Keratinocyte (primary cell): ENCODE measurements around the gene NODAL. TPM values are rescaled to one million over a fixed set of nuclear protein-coding genes. Genes with fewer than 3 reads are reported as not detected.

Experiments
- DNase-seq: peaks from one replicate; pipeline ENCODE4 v3.0.0-alpha.2; 2011; ENCODE audit warnings: low read depth, missing footprints, low spot score
- FAIRE-seq: peaks from 2 replicates; lab custom pipeline; 2011; peaks lifted over from hg19 to GRCh38; lab: Jason Lieb, UNC
- H2AFZ ChIP-seq: 2 replicates; pipeline ENCODE4 v1.6.0; 2012; ENCODE audit warnings: low read length, control low read depth, inconsistent platforms; ENCODE audit not compliant: control insufficient read depth
- H3K27ac ChIP-seq: 2 replicates; pipeline ENCODE4 v1.5.1; 2011; ENCODE audit warnings: low read length; ENCODE audit not compliant: control insufficient read depth, insufficient read depth
- H3K27me3 ChIP-seq: 3 replicates; pipeline ENCODE4 v1.6.0; 2011; ENCODE audit warnings: low read length; ENCODE audit not compliant: control insufficient read depth, insufficient read depth; ENCODE audit errors: extremely low read depth
- H3K36me3 ChIP-seq, 2 experiments: 2 replicates in 1 of 2; 3 replicates in 1 of 2; pipeline ENCODE4 v1.5.1; 2011; ENCODE audit warnings: low read length in 2 of 2, mild to moderate bottlenecking in 1 of 2; ENCODE audit not compliant: control insufficient read depth in 2 of 2, insufficient read depth in 2 of 2; ENCODE audit errors: extremely low read depth in 1 of 2
- H3K4me1 ChIP-seq: 3 replicates; pipeline ENCODE4 v1.5.1; 2011; ENCODE audit warnings: low read length; ENCODE audit not compliant: control insufficient read depth, insufficient read depth; ENCODE audit errors: extremely low read depth
- H3K4me2 ChIP-seq: 3 replicates; pipeline ENCODE4 v1.6.0; 2011; ENCODE audit warnings: low read depth, low read length; ENCODE audit not compliant: control insufficient read depth, insufficient read depth; ENCODE audit errors: extremely low read depth
- H3K4me3 ChIP-seq, 3 experiments: fragments of 200-600 bp in 1 of 3; sonication (generic) in 1 of 3; 2 replicates in 2 of 3; 3 replicates in 1 of 3; pipeline ENCODE4 v1.5.1; 2011 to 2016; ENCODE audit warnings: low read length in 3 of 3, mild to moderate bottlenecking in 3 of 3, control low read depth in 2 of 3, inconsistent platforms in 1 of 3, low read depth in 1 of 3, mixed read lengths in 1 of 3, mixed run types in 1 of 3, moderate library complexity in 1 of 3; ENCODE audit not compliant: control insufficient read depth in 2 of 3, insufficient read depth in 2 of 3; ENCODE audit errors: extremely low read depth in 1 of 3
- H3K79me2 ChIP-seq: 2 replicates; pipeline ENCODE4 v1.6.0; 2012; ENCODE audit warnings: low read length; ENCODE audit not compliant: control insufficient read depth, insufficient read depth
- H3K9ac ChIP-seq: 3 replicates; pipeline ENCODE4 v1.6.0; 2011; ENCODE audit warnings: low read length; ENCODE audit not compliant: control insufficient read depth, insufficient read depth; ENCODE audit errors: extremely low read depth
- H3K9me1 ChIP-seq: 3 replicates; pipeline ENCODE4 v1.6.0; 2011; ENCODE audit warnings: low read length; ENCODE audit not compliant: control insufficient read depth, insufficient read depth; ENCODE audit errors: extremely low read depth
- H3K9me3 ChIP-seq: 2 replicates; pipeline ENCODE4 v1.5.1; 2012; ENCODE audit warnings: low read depth, low read length; ENCODE audit not compliant: control insufficient read depth
- H4K20me1 ChIP-seq: 3 replicates; pipeline ENCODE4 v1.6.0; 2011; ENCODE audit warnings: low read length; ENCODE audit not compliant: control insufficient read depth, insufficient read depth; ENCODE audit errors: extremely low read depth
- EZH2 ChIP-seq: IDR thresholded peaks from one replicate; pipeline ENCODE4 v1.6.1; 2012; ENCODE audit warnings: inconsistent platforms, mild to moderate bottlenecking, low read length, moderate library complexity
- dilution Hi-C: fragments of 300-500 bp; cut with MboI; formaldehyde crosslinking; loops from one replicate; pipeline ENCODE4 v1.7.0; 2020; ENCODE audit warnings: low sequenced_read_pairs; ENCODE audit not compliant: extremely low pct_ligation_motif_present
- polyA plus RNA-seq, 5 experiments: library from polyadenylated mRNA; depleted of rRNA in 3 of 5; stranded (reverse) in 3 of 5; stranded (forward) in 1 of 5; unstranded in 1 of 5; fragments of >200 nt; gene quantifications; 1 replicate in 1 of 5; 2 replicates in 3 of 5; 3 replicates in 1 of 5; pipeline versions ENCODE4 v1.2.1 to v1.2.3, GENCODE V29; 2011 to 2012; ENCODE audit warnings: missing spikeins in 2 of 5, low read depth in 1 of 5, low replicate concordance in 1 of 5
- TF ChIP-seq, protein P1 (sequence below), 3 experiments: IDR thresholded peaks in 1 of 3; conservative IDR thresholded peaks in 1 of 3; optimal IDR thresholded peaks in 1 of 3; 2 replicates in 2 of 3; 3 replicates in 1 of 3; pipeline versions ENCODE3 to v1.5.1; 2011; ENCODE audit warnings: low read length in 3 of 3, mild to moderate bottlenecking in 3 of 3, moderate library complexity in 2 of 3, control low read depth in 1 of 3, inconsistent platforms in 1 of 3; ENCODE audit not compliant: insufficient read depth in 2 of 3; ENCODE audit errors: extremely low read depth in 1 of 3

NODAL gene
- polyA plus RNA-seq, 1 donor (not counting 4 experiments of a cell fraction or from before 2014, with no cell fraction given) = 0.46 TPM

DNA sequence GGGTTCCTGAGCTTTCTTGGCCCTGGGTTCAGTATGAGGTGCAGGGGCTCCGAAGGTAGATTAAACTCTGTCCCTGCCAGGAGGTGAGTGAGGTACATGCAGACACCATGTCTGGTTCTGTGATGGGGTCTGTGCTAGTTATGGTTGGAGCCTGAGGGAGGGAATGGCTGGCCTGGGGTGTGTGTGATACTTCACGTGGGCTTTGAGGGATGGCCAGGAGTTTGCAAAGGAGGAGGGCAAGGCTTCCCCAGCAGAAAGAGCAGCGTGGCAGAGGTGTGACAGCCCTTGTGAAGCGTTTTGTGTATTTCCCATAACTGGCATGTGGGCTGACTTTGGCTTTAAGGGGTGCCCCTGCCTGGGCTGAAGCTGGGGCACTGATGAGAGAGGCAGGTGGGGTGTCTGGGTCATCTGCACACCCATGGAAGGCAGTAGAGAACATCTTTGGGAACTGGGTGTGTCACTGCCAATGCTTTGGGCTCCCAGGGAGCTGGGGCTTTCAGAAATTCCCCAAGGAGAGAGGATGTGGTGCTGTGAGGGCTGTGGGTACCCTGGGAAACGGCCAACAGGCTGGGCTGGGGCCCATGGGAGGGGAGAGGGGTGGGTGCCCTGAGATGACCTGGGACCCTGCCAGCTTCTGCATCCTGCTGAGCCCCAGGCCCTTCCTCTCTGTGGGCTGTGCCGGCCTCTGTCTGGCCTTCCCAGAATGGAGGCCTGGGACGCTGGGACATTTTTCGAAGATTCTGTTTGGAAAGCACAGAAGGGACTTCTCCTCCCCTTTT, 41.7 kb upstream of the NODAL start:
- TF ChIP-seq, protein P1, sequence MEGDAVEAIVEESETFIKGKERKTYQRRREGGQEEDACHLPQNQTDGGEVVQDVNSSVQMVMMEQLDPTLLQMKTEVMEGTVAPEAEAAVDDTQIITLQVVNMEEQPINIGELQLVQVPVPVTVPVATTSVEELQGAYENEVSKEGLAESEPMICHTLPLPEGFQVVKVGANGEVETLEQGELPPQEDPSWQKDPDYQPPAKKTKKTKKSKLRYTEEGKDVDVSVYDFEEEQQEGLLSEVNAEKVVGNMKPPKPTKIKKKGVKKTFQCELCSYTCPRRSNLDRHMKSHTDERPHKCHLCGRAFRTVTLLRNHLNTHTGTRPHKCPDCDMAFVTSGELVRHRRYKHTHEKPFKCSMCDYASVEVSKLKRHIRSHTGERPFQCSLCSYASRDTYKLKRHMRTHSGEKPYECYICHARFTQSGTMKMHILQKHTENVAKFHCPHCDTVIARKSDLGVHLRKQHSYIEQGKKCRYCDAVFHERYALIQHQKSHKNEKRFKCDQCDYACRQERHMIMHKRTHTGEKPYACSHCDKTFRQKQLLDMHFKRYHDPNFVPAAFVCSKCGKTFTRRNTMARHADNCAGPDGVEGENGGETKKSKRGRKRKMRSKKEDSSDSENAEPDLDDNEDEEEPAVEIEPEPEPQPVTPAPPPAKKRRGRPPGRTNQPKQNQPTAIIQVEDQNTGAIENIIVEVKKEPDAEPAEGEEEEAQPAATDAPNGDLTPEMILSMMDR (optimal IDR thresholded peaks at IDR 0.05 in 1 of 3, IDR thresholded peaks at IDR 0.05 in 1 of 3, conservative IDR thresholded peaks at IDR 0.05 in 1 of 3; ENCODE audit: extremely low read depth in 1 of 3, insufficient read depth in 2 of 3, low read length in 3 of 3) = no peak
- no peak for TF ChIP-seq EZH2
- Histone ChIP-seq H3K9me3 (no peaks in the 10 kb centered on the region), H4K20me1 (no peaks in the 10 kb centered on the region), H2AFZ (no peak overlapping the region), H3K4me2 (no peak overlapping the region), H3K4me1 (peaks cover 4% of the 10 kb centered on the region), H3K9me1 (no peaks in the 10 kb centered on the region), H3K4me3 (no peak overlapping the region), H3K9ac (no peak overlapping the region), H3K79me2 (no peaks in the 10 kb centered on the region), H3K36me3 (peaks cover 0 to 3% of the 10 kb centered on the region in 2 experiments), H3K27ac (no peak overlapping the region), H3K27me3 (no peaks in the 10 kb centered on the region)
- FAIRE-seq = no peak
- DNase-seq = no peak
- dilution Hi-C loops = no loop called here

DNA sequence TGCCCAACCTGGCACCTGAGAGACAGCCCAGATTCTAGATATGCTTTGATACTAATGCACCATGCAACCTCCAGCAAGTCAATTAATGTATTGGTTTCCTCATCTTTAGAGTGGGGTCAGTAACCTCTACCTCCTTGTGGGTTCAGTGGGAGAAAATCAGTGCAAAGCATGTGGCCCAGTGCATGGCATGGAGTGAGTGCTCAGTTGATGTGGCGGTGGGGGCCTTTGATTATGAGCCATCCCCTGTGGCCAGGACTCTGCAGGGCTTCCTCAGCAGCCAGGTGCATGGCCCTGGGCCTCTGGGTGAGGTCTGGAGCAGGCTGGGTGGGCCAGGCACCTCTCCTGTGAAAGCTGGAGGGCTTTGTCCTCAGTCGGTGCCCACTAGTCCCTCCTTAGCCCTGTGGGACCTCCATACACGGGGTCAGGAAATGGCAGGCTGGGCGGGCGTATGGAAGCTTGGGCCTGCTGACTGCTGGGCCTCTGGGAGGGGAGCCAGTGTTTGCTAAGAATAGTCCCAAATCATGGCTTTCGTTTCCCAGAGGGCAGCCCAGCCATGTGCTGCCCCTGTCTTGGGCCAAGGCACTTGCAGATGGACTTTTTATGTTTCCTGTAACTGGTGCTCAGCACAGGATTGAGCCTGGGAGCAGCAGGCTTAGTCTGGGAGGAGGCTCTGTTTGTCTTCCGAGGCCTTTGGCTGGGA, 40.5 kb upstream of the NODAL start:
- Histone ChIP-seq H3K4me3 (no peak overlapping the region), H3K9me3 (no peaks in the 10 kb centered on the region), H3K36me3 (peaks cover 0 to 3% of the 10 kb centered on the region in 2 experiments), H3K4me2 (no peak overlapping the region), H2AFZ (no peak overlapping the region), H3K9ac (no peak overlapping the region), H4K20me1 (peaks cover 5% of the 10 kb centered on the region), H3K9me1 (no peaks in the 10 kb centered on the region), H3K79me2 (no peaks in the 10 kb centered on the region), H3K4me1 (peaks cover 12% of the 10 kb centered on the region), H3K27ac (no peak overlapping the region), H3K27me3 (no peaks in the 10 kb centered on the region)
- FAIRE-seq = no peak
- DNase-seq = no peak
- dilution Hi-C loops = no loop called here
- TF ChIP-seq, protein P1 (optimal IDR thresholded peaks at IDR 0.05 in 1 of 3, IDR thresholded peaks at IDR 0.05 in 1 of 3, conservative IDR thresholded peaks at IDR 0.05 in 1 of 3; ENCODE audit: extremely low read depth in 1 of 3, insufficient read depth in 2 of 3, low read length in 3 of 3) = no peak
- no peak for TF ChIP-seq EZH2
